IMR-90 (cell line): Measurements from ENCODE around the gene KRT16. TPM values are rescaled to one million over a fixed set of nuclear protein-coding genes. Genes with fewer than 3 reads are reported as not detected.

Source experiments
- ATAC-seq: fragments of 200-7000 bp; cut with Tn5 transposase; 2 replicates; pipeline ENCODE4 v1.9.1; 2020; ENCODE audit warnings: low read depth, mild to moderate bottlenecking, moderate library complexity
- BruUV-seq: library from RNA; stranded (reverse); fragments of 400-500 nt; replicated peaks from 2 replicates; lab custom pipeline; 2021; lab: Mats Ljungman, UMichigan
- CTCF ChIA-PET: fragments of 300-600 bp; formaldehyde crosslinking; extraction: SDS; loops from one replicate; lab custom pipeline; 2021; ENCODE audit warnings: antibody characterized with exemption; lab: Yijun Ruan, JAX
- POLR2A ChIA-PET: fragments of 300-600 bp; sonication (Branson Sonifier 250); formaldehyde crosslinking; loops from one replicate; lab custom pipeline; 2022; ENCODE audit warnings: antibody characterized with exemption; ENCODE audit not compliant: unreplicated experiment; lab: Charles Lee
- DNase-seq: peaks from one replicate; pipeline ENCODE4 v3.0.0; 2013
- H2AFZ ChIP-seq: replicated peaks from 2 replicates; pipeline ENCODE3; 2013; ENCODE audit warnings: low read length, mild to moderate bottlenecking; ENCODE audit not compliant: poor library complexity
- H2AK5ac ChIP-seq: 2 replicates; pipeline ENCODE4 v1.6.1; 2013; ENCODE audit warnings: low read depth, low read length, inconsistent platforms
- H2AK9ac ChIP-seq: replicated peaks from 2 replicates; pipeline ENCODE3; 2013; ENCODE audit warnings: mild to moderate bottlenecking, low read depth, low read length, moderate library complexity; ENCODE audit not compliant: poor library complexity
- H2BK120ac ChIP-seq: 2 replicates; pipeline ENCODE4 v1.6.1; 2013; ENCODE audit warnings: low read depth, low read length, inconsistent platforms
- H2BK15ac ChIP-seq: 3 replicates; pipeline ENCODE4 v1.6.1; 2013; ENCODE audit warnings: low read depth, low read length, inconsistent platforms
- H2BK20ac ChIP-seq: 2 replicates; pipeline ENCODE4 v1.6.1; 2013; ENCODE audit warnings: low read depth, mild to moderate bottlenecking, inconsistent platforms, low read length, moderate library complexity
- H2BK5ac ChIP-seq: 2 replicates; pipeline ENCODE4 v1.6.1; 2013; ENCODE audit warnings: mild to moderate bottlenecking, low read depth, low read length, inconsistent platforms; ENCODE audit not compliant: poor library complexity, severe bottlenecking
- H3K14ac ChIP-seq: replicated peaks from 2 replicates; pipeline ENCODE4 v1.6.1; 2013; ENCODE audit warnings: low read depth, low read length, inconsistent platforms
- H3K18ac ChIP-seq: 2 replicates; pipeline ENCODE4 v1.6.1; 2013; ENCODE audit warnings: low read depth, low read length, control low read depth
- H3K23ac ChIP-seq: 2 replicates; pipeline ENCODE4 v1.6.1; 2013; ENCODE audit warnings: low read depth, low read length, inconsistent platforms
- H3K27ac ChIP-seq: 2 replicates; pipeline ENCODE4 v1.5.1; 2013; ENCODE audit warnings: mild to moderate bottlenecking, control low read depth, low read length; ENCODE audit not compliant: insufficient read depth
- H3K27me3 ChIP-seq: 2 replicates; pipeline ENCODE4 v1.6.1; 2013; ENCODE audit warnings: low read length; ENCODE audit not compliant: control insufficient read depth, insufficient read depth
- H3K36me3 ChIP-seq: 2 replicates; pipeline ENCODE4 v1.6.1; 2013; ENCODE audit warnings: low read length, mixed read lengths; ENCODE audit not compliant: control insufficient read depth, insufficient read depth
- H3K4ac ChIP-seq: 2 replicates; pipeline ENCODE4 v1.6.1; 2013; ENCODE audit warnings: low read depth, low read length, inconsistent platforms
- H3K4me1 ChIP-seq: 2 replicates; pipeline ENCODE4 v1.6.1; 2013; ENCODE audit warnings: low read length, mixed read lengths; ENCODE audit not compliant: control insufficient read depth, insufficient read depth
- H3K4me2 ChIP-seq: 2 replicates; pipeline ENCODE4 v1.6.1; 2013; ENCODE audit warnings: low read depth, mild to moderate bottlenecking, control low read depth, low read length, moderate library complexity
- H3K4me3 ChIP-seq: 2 replicates; pipeline ENCODE4 v1.5.1; 2013; ENCODE audit warnings: low read depth, mild to moderate bottlenecking, control low read depth, low read length, moderate library complexity; ENCODE audit not compliant: insufficient read depth
- H3K56ac ChIP-seq: 2 replicates; pipeline ENCODE4 v1.6.1; 2013; ENCODE audit warnings: low read length, inconsistent platforms; ENCODE audit not compliant: insufficient read depth; ENCODE audit errors: extremely low read depth
- H3K79me1 ChIP-seq, 2 experiments: 2 replicates each; pipeline ENCODE4 v1.6.1; 2013; ENCODE audit warnings: low read length in 2 of 2, inconsistent platforms in 1 of 2, low read depth in 1 of 2
- H3K9ac ChIP-seq: 2 replicates; pipeline ENCODE4 v1.6.1; 2013; ENCODE audit warnings: low read depth, low read length, control low read depth
- H3K9me1 ChIP-seq: 2 replicates; pipeline ENCODE4 v1.6.1; 2013; ENCODE audit warnings: low read length, inconsistent platforms; ENCODE audit not compliant: insufficient read depth
- H3K9me3 ChIP-seq: 2 replicates; pipeline ENCODE4 v1.6.1; 2013; ENCODE audit warnings: low read length; ENCODE audit not compliant: control insufficient read depth, insufficient read depth
- H4K20me1 ChIP-seq: 2 replicates; pipeline ENCODE4 v1.6.1; 2013; ENCODE audit warnings: low read length, inconsistent platforms; ENCODE audit not compliant: insufficient read depth
- H4K5ac ChIP-seq: 2 replicates; pipeline ENCODE4 v1.6.1; 2013; ENCODE audit warnings: mild to moderate bottlenecking, low read depth, low read length, control low read depth
- H4K8ac ChIP-seq, 2 experiments: 2 replicates each; pipeline ENCODE4 v1.6.1; 2013; ENCODE audit warnings: low read depth in 2 of 2, low read length in 2 of 2, control low read depth in 1 of 2, inconsistent platforms in 1 of 2
- H4K91ac ChIP-seq: 2 replicates; pipeline ENCODE4 v1.6.1; 2013; ENCODE audit warnings: low read depth, low read length, inconsistent platforms; ENCODE audit not compliant: insufficient read depth
- BHLHE40 ChIP-seq: fragments of 150-350 bp; IDR thresholded peaks from 2 replicates; pipeline ENCODE4 v1.6.1; 2016; ENCODE audit warnings: mild to moderate bottlenecking, low read depth, low read length
- CEBPB ChIP-seq: IDR thresholded peaks from 2 replicates; pipeline ENCODE4 v1.6.1; 2012; ENCODE audit warnings: low read depth, low read length, improper control_type of control experiment
- CHD1 ChIP-seq: IDR thresholded peaks from 2 replicates; pipeline ENCODE4 v1.6.1; 2012; ENCODE audit warnings: low read depth, low read length, improper control_type of control experiment
- FOS ChIP-seq: fragments of 150-350 bp; IDR thresholded peaks from 2 replicates; pipeline ENCODE4 v1.6.1; 2016; ENCODE audit warnings: low read depth, low read length
- MAFK ChIP-seq: IDR thresholded peaks from 2 replicates; pipeline ENCODE4 v1.6.1; 2012; ENCODE audit warnings: low read depth, low read length, improper control_type of control experiment
- MAZ ChIP-seq: IDR thresholded peaks from 2 replicates; pipeline ENCODE4 v1.6.1; 2012; ENCODE audit warnings: low read depth, mild to moderate bottlenecking, low read length, improper control_type of control experiment, moderate library complexity, borderline replicate concordance
- MXI1 ChIP-seq: IDR thresholded peaks from 2 replicates; pipeline ENCODE4 v1.6.1; 2012; ENCODE audit warnings: low read depth, mild to moderate bottlenecking, low read length, moderate library complexity, borderline replicate concordance
- NFE2L2 ChIP-seq: fragments of 150-350 bp; IDR thresholded peaks from 2 replicates; pipeline ENCODE4 v1.6.1; 2016; ENCODE audit warnings: low read depth, mild to moderate bottlenecking, low read length
- POLR2A ChIP-seq: IDR thresholded peaks from 2 replicates; pipeline ENCODE4 v1.6.1; 2012; ENCODE audit warnings: mild to moderate bottlenecking, low read depth, low read length
- RAD21 ChIP-seq: IDR thresholded peaks from 2 replicates; pipeline ENCODE4 v1.6.1; 2012; ENCODE audit warnings: low read length, improper control_type of control experiment
- RCOR1 ChIP-seq: IDR thresholded peaks from 2 replicates; pipeline ENCODE4 v1.6.1; 2012; ENCODE audit warnings: mild to moderate bottlenecking, low read length, improper control_type of control experiment; ENCODE audit not compliant: insufficient replicate concordance
- RFX5 ChIP-seq: IDR thresholded peaks from 2 replicates; pipeline ENCODE4 v1.8.0; 2012; ENCODE audit warnings: low read depth, mild to moderate bottlenecking, low read length, moderate library complexity
- SMC3 ChIP-seq: fragments of 150-350 bp; IDR thresholded peaks from 2 replicates; pipeline ENCODE4 v1.6.1; 2016; ENCODE audit warnings: low read depth, mild to moderate bottlenecking, antibody characterized with exemption, low read length, moderate library complexity
- USF2 ChIP-seq: fragments of 150-350 bp; IDR thresholded peaks from 2 replicates; pipeline ENCODE4 v1.6.1; 2017; ENCODE audit warnings: mild to moderate bottlenecking, antibody characterized with exemption, low read length, low read depth
- WGBS, 2 experiments: methylation state at CpG; one replicate each; pipeline versions ENCODE4 v1.1.5 to v1.1.7; 2013; ENCODE audit warnings: missing lambda C conversion rate in 2 of 2; ENCODE audit not compliant: insufficient read length in 1 of 2; ENCODE audit errors: extremely low coverage in 2 of 2; 5-methylcytosine and 5-hydroxymethylcytosine counted together
- dilution Hi-C: fragments of 300-500 bp; cut with HindIII; formaldehyde crosslinking; loops from one replicate; pipeline ENCODE4 v1.14.3; 2018; ENCODE audit warnings: low sequenced_read_pairs; ENCODE audit not compliant: unreplicated experiment
- in situ Hi-C: fragments of 300-500 bp; cut with MboI; formaldehyde crosslinking; loops from 3 replicates; pipeline ENCODE4 v1.14.3; 2019; ENCODE audit warnings: low sequenced_read_pairs, inconsistent platforms, mixed read lengths
- intact Hi-C: fragments of 100-400 bp; cut with micrococcal nuclease; formaldehyde crosslinking; loops from 2 replicates; pipeline ENCODE4 v1.10.0; 2022
- polyA plus RNA-seq, 3 experiments: library from polyadenylated mRNA; depleted of rRNA; stranded (reverse); fragments of >200 nt; gene quantifications; 2 replicates each; pipeline ENCODE4 v1.2.3, GENCODE V29; 2012; ENCODE audit warnings: low replicate concordance in 1 of 3
- total RNA-seq: library from RNA; depleted of rRNA; stranded (reverse); fragments of >200 nt; gene quantifications from 2 replicates; pipeline ENCODE4 v1.2.3, GENCODE V29; 2012
- TF ChIP-seq, protein P1 (sequence below): conservative IDR thresholded peaks from 2 replicates; pipeline ENCODE4 v1.5.1; 2012; ENCODE audit warnings: mild to moderate bottlenecking, low read depth, low read length, improper control_type of control experiment
- TF ChIP-seq, protein P2 (sequence below): fragments of 150-350 bp; IDR thresholded peaks from 2 replicates; pipeline ENCODE4 v1.6.1; 2016; ENCODE audit warnings: low read depth, mild to moderate bottlenecking, low read length, moderate library complexity, borderline replicate concordance

KRT16 gene
- total and polyA plus RNA-seq, 2 of the 4 experiments (the other 2 are of a cell fraction): not detected

DNA sequence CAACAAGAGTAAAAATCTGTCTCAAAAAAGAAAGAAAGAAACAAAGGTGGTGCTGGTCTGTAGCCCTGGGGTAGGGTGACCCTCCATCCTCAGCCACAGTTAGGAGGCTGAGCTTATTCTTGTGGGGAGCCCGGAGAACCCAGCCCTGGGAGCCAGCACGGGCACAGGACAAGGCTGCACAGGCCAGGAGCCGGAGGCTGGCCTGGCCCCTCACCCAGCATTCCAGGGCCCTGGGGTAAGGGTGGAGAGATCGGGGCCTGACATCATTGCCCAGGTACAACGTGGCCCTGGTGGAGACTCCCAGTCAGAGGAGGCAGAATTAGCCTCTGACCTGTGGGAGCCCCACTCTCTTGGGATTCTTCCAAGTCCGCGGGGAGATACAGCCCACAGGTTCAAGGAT, 22.1 kb upstream of the KRT16 start:
- ATAC-seq (no peak), DNase-seq (no peak)
- no peak overlapping the region for H4K91ac ChIP-seq
- POLR2A ChIA-PET: no interaction called here
- H3K79me1 ChIP-seq: no peaks in the 10 kb centered on the region
- no peaks in the 10 kb centered on the region for H3K36me3 ChIP-seq
- no peaks in the 10 kb centered on the region for H3K9me3 ChIP-seq
- no peak overlapping the region for H4K5ac ChIP-seq
- H3K4me1 ChIP-seq: peaks cover 3% of the 10 kb centered on the region; the same call in 1 of the 2 replicates
- CTCF ChIA-PET: interaction anchor here (1.0 to 1.2 kb wide), 2 partner anchors 32 to 86 kb away, joined by 3 to 5 read pairs; no protein-coding TSS in a partner anchor
- dilution Hi-C loops: no loop called here
- H3K23ac ChIP-seq: no peak overlapping the region
- H2AK5ac ChIP-seq: no peak overlapping the region
- no peak overlapping the region for H3K4ac ChIP-seq
- in situ Hi-C loops: no loop called here
- peaks cover 10% of the 10 kb centered on the region for H3K9me1 ChIP-seq
- no TSS peak for BruUV-seq
- no peak overlapping the region for H3K56ac ChIP-seq
- H2BK15ac ChIP-seq: no peak overlapping the region
- H2AFZ ChIP-seq: peak overlapping the region; percentile 50
- TF ChIP-seq RCOR1 (no peak), NFE2L2 (no peak), MXI1 (no peak), RAD21 (no peak), CHD1 (no peak), MAFK (no peak), RFX5 (no peak), FOS (no peak), BHLHE40 (no peak), USF2 (no peak), MAZ (no peak), POLR2A (no peak), CEBPB (no peak), SMC3 (no peak)
- TF ChIP-seq, protein P1, sequence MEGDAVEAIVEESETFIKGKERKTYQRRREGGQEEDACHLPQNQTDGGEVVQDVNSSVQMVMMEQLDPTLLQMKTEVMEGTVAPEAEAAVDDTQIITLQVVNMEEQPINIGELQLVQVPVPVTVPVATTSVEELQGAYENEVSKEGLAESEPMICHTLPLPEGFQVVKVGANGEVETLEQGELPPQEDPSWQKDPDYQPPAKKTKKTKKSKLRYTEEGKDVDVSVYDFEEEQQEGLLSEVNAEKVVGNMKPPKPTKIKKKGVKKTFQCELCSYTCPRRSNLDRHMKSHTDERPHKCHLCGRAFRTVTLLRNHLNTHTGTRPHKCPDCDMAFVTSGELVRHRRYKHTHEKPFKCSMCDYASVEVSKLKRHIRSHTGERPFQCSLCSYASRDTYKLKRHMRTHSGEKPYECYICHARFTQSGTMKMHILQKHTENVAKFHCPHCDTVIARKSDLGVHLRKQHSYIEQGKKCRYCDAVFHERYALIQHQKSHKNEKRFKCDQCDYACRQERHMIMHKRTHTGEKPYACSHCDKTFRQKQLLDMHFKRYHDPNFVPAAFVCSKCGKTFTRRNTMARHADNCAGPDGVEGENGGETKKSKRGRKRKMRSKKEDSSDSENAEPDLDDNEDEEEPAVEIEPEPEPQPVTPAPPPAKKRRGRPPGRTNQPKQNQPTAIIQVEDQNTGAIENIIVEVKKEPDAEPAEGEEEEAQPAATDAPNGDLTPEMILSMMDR: no peak
- TF ChIP-seq, protein P2, sequence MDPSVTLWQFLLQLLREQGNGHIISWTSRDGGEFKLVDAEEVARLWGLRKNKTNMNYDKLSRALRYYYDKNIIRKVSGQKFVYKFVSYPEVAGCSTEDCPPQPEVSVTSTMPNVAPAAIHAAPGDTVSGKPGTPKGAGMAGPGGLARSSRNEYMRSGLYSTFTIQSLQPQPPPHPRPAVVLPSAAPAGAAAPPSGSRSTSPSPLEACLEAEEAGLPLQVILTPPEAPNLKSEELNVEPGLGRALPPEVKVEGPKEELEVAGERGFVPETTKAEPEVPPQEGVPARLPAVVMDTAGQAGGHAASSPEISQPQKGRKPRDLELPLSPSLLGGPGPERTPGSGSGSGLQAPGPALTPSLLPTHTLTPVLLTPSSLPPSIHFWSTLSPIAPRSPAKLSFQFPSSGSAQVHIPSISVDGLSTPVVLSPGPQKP: no peak
- no peak overlapping the region for H3K27ac ChIP-seq
- H2BK120ac ChIP-seq: no peak overlapping the region
- no peak overlapping the region for H3K4me2 ChIP-seq
- H3K14ac ChIP-seq: no peak overlapping the region
- peak overlapping the region; percentile 26 for H2AK9ac ChIP-seq
- peaks cover 9% of the 10 kb centered on the region for H3K27me3 ChIP-seq
- H3K9ac ChIP-seq: no peak overlapping the region
- no peak overlapping the region for H4K8ac ChIP-seq
- no peak overlapping the region for H3K18ac ChIP-seq
- H2BK20ac ChIP-seq: no peak overlapping the region
- no CpG with 5 or more reads among the region's 7 CpGs for WGBS, 2 experiments
- H4K20me1 ChIP-seq: no peaks in the 10 kb centered on the region
- H2BK5ac ChIP-seq: no peak overlapping the region
- intact Hi-C loops: no loop called here
- no peak overlapping the region for H3K4me3 ChIP-seq
